GM18868 (cell line): ENCODE data around the gene ARAP2.

Experiments used
- ATAC-seq: cut with Tn5 transposase; IDR thresholded peaks from one replicate; pipeline ENCODE4 v1.9.1; 2021; ENCODE audit warnings: mild to moderate bottlenecking, moderate library complexity; ENCODE audit not compliant: unreplicated experiment

Gene ARAP2

GRCh38 chr4:36220776-36221175 lies 23.5 kb downstream of the ARAP2 start:
- no peak for ATAC-seq

GRCh38 chr4:36218121-36218520 lies 26.2 kb downstream of the ARAP2 start:
- ATAC-seq, result peak; percentile 72

GRCh38 chr4:36215627-36216026 lies 28.7 kb downstream of the ARAP2 start:
- no peak for ATAC-seq

GRCh38 chr4:36214735-36215485 lies 29.4 kb downstream of the ARAP2 start:
- ATAC-seq, result no peak

GRCh38 chr4:36213977-36214376 lies 30.3 kb downstream of the ARAP2 start:
- ATAC-seq, result no peak

- ATAC-seq, result no peak
Measured at GRCh38 chr4:36211084-36211483, 33.2 kb downstream of the ARAP2 start.

GRCh38 chr4:36209941-36210649 lies 34.2 kb downstream of the ARAP2 start:
- ATAC-seq, result peak; percentile 61

GRCh38 chr4:36208893-36209473 lies 35.3 kb downstream of the ARAP2 start:
- peak; percentile 68 for ATAC-seq

GRCh38 chr4:36207831-36208520 lies 36.3 kb downstream of the ARAP2 start:
- no peak for ATAC-seq

GRCh38 chr4:36207367-36207766 lies 36.9 kb downstream of the ARAP2 start:
- no peak for ATAC-seq

GRCh38 chr4:36206603-36207311 lies 37.6 kb downstream of the ARAP2 start:
- ATAC-seq, result no peak

- no peak for ATAC-seq
Measured at GRCh38 chr4:36206012-36206411, 38.3 kb downstream of the ARAP2 start.

- ATAC-seq, result no peak
Measured at GRCh38 chr4:36198861-36199260, 45.5 kb downstream of the ARAP2 start.

GRCh38 chr4:36198068-36198808 lies 46.1 kb downstream of the ARAP2 start:
- ATAC-seq, result no peak

GRCh38 chr4:36197501-36197900 lies 46.8 kb downstream of the ARAP2 start:
- ATAC-seq, result no peak

- ATAC-seq, result no peak
Measured at GRCh38 chr4:36196145-36196913, 48.0 kb downstream of the ARAP2 start.

- ATAC-seq, result no peak
Measured at GRCh38 chr4:36192922-36193321, 51.4 kb downstream of the ARAP2 start.

- ATAC-seq, result peak; percentile 64
Measured at GRCh38 chr4:36189511-36190226, 54.6 kb downstream of the ARAP2 start.
